ENCODE data around the gene CACNA1I. TPM values are rescaled to one million over a fixed set of nuclear protein-coding genes. Genes with fewer than 3 reads are reported as not detected.

CACNA1I gene
- total RNA-seq, 1 experiment from 2014 or later: 0.02 TPM

- H3K9me3 ChIP-seq (replicated peaks): no peaks in the 10 kb centered on the region
- no peak for DNase-seq
- H3K36me3 ChIP-seq: no peaks in the 10 kb centered on the region
- no peak overlapping the region for H3K4me3 ChIP-seq
- H3K27ac ChIP-seq: no peak overlapping the region
- no peaks in the 10 kb centered on the region for H3K4me1 ChIP-seq
- H3K27me3 ChIP-seq: no peaks in the 10 kb centered on the region
Observed at GRCh38 chr22:39662686-39663052, 92.1 kb downstream of the CACNA1I start.

DNA sequence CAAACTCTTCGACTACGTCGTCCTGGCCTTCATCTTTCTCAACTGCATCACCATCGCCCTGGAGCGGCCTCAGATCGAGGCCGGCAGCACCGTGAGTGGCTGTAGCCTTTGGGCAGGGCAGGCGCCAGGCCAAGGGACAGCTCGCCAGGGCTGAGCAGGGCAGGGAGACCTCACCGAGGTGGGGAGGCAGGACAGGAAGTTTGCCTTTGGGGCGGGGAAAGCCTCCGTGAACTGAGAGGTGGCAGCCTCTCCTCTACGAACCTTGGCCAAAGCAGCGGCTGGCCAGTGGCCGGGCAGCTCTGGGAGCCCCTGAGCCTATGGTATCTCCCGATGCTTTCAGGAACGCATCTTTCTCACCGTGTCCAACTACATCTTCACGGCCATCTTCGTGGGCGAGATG is 93.2 kb downstream of the CACNA1I start:
- H3K4me3 ChIP-seq: no peak overlapping the region
- no peaks in the 10 kb centered on the region for H3K36me3 ChIP-seq
- H3K9me3 ChIP-seq (replicated peaks): no peaks in the 10 kb centered on the region
- H3K27me3 ChIP-seq: no peaks in the 10 kb centered on the region
- no peaks in the 10 kb centered on the region for H3K4me1 ChIP-seq
- no peak overlapping the region for H3K27ac ChIP-seq
- DNase-seq: no peak

- DNase-seq: no peak
- no peaks in the 10 kb centered on the region for H3K4me1 ChIP-seq
- no peak overlapping the region for H3K27ac ChIP-seq
- H3K36me3 ChIP-seq: no peaks in the 10 kb centered on the region
- H3K4me3 ChIP-seq: no peak overlapping the region
- H3K27me3 ChIP-seq: no peaks in the 10 kb centered on the region
- no peaks in the 10 kb centered on the region for H3K9me3 ChIP-seq (replicated peaks)
Observed at GRCh38 chr22:39664485-39665200, 94.1 kb downstream of the CACNA1I start.

DNA sequence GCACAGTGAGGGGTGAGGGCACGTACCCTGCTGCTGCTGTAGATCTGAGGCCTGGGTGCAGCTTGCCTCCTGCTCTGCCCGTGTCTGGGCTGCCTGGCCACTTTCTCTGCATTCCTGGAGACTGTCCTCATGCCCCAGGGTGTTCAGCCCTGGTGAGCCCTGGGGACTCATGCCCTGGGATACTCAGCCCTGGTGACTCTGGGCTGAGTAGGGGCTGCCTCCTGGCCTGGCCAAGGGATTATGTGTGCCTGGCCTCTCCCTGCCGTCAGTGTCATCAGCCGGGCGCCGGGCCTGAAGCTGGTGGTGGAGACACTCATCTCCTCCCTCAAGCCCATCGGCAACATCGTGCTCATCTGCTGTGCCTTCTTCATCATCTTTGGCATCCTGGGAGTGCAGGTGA is 94.7 kb downstream of the CACNA1I start:
- no peaks in the 10 kb centered on the region for H3K27me3 ChIP-seq
- no peak for DNase-seq

GRCh38 chr22:39665661-39666431 is 95.3 kb downstream of the CACNA1I start:
- H3K4me3 ChIP-seq: no peak overlapping the region
- no peaks in the 10 kb centered on the region for H3K36me3 ChIP-seq
- no peak overlapping the region for H3K27ac ChIP-seq
- no peaks in the 10 kb centered on the region for H3K4me1 ChIP-seq
- H3K9me3 ChIP-seq (replicated peaks): no peaks in the 10 kb centered on the region
- DNase-seq: no peak
- H3K27me3 ChIP-seq: no peaks in the 10 kb centered on the region

More for the DNA sequence above, 94.7 kb downstream of the CACNA1I start:
- Histone ChIP-seq H3K27ac (no peak overlapping the region), H3K9me3 (replicated peaks) (no peaks in the 10 kb centered on the region), H3K36me3 (no peaks in the 10 kb centered on the region), H3K4me1 (no peaks in the 10 kb centered on the region), H3K4me3 (no peak overlapping the region)

DNA sequence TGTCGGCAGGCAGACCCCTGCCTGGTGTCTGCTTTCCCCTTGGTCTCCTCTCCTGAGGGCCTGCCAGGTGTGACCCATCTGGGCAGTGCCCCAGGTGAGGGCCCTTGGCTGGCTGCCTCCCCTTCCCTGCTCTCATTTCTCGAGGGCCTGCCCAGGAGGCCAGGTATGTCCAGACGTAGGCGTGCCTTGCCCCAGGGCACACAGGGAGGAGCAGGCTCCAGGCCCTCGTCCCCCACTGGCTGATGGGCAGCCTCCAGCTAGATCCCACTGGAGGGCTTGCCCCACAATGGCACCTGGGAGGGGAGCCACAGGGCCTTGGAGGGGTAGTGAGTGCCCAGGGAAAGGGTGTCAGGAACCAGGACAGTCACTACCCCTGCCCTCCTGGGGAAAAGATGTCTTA is 95.9 kb downstream of the CACNA1I start:
- no peaks in the 10 kb centered on the region for H3K36me3 ChIP-seq
- H3K9me3 ChIP-seq (replicated peaks): no peaks in the 10 kb centered on the region
- no peak for DNase-seq
- H3K27ac ChIP-seq: no peak overlapping the region
- H3K27me3 ChIP-seq: no peaks in the 10 kb centered on the region
- no peaks in the 10 kb centered on the region for H3K4me1 ChIP-seq
- H3K4me3 ChIP-seq: no peak overlapping the region

- Histone ChIP-seq H3K27me3 (no peaks in the 10 kb centered on the region), H3K4me3 (no peak overlapping the region), H3K9me3 (replicated peaks) (peaks cover 3% of the 10 kb centered on the region; the same call in 1 of the 2 replicates), H3K4me1 (no peaks in the 10 kb centered on the region), H3K36me3 (no peaks in the 10 kb centered on the region), H3K27ac (no peak overlapping the region)
- no peak for DNase-seq
Observed at GRCh38 chr22:39666926-39667325, 96.4 kb downstream of the CACNA1I start.

- Histone ChIP-seq H3K27ac (no peak overlapping the region), H3K4me3 (no peak overlapping the region), H3K9me3 (replicated peaks) (peaks cover 4% of the 10 kb centered on the region; the same call in 1 of the 2 replicates), H3K27me3 (no peaks in the 10 kb centered on the region), H3K4me1 (no peaks in the 10 kb centered on the region), H3K36me3 (no peaks in the 10 kb centered on the region)
- no peak for DNase-seq
Observed at GRCh38 chr22:39669432-39669831, 98.9 kb downstream of the CACNA1I start.

DNA sequence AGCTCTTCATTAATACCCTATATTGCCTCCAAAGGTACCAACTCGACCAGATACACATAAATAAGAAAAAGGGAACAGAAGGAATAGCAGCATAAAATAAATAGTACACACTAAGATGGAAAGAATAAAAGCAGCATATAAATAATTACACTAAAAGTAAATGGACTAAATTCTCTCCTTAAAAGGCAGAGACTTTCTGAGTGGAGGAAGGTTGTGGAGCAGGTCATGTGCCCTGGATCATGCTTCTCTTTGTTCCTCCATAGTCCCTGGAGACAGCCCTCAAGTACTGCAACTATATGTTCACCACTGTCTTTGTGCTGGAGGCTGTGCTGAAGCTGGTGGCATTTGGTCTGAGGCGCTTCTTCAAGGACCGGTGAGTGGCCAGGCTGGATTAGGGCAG is 101.4 kb downstream of the CACNA1I start:
- Histone ChIP-seq H3K4me1 (no peaks in the 10 kb centered on the region), H3K4me3 (no peak overlapping the region), H3K9me3 (replicated peaks) (peaks cover 4% of the 10 kb centered on the region; the same call in 1 of the 2 replicates), H3K27ac (no peak overlapping the region), H3K36me3 (no peaks in the 10 kb centered on the region), H3K27me3 (no peaks in the 10 kb centered on the region)
- no peak for DNase-seq

- DNase-seq: no peak
- no peaks in the 10 kb centered on the region for H3K4me1 ChIP-seq
- no peak overlapping the region for H3K4me3 ChIP-seq
- H3K36me3 ChIP-seq: no peaks in the 10 kb centered on the region
- peaks cover 4% of the 10 kb centered on the region; the same call in 1 of the 2 replicates for H3K9me3 ChIP-seq (replicated peaks)
- H3K27me3 ChIP-seq: no peaks in the 10 kb centered on the region
- no peak overlapping the region for H3K27ac ChIP-seq
Observed at GRCh38 chr22:39674536-39674935, 104.0 kb downstream of the CACNA1I start.

- Histone ChIP-seq H3K9me3 (replicated peaks) (peaks cover 4% of the 10 kb centered on the region; the same call in 1 of the 2 replicates), H3K36me3 (no peaks in the 10 kb centered on the region), H3K27ac (no peak overlapping the region), H3K27me3 (no peaks in the 10 kb centered on the region), H3K4me1 (no peaks in the 10 kb centered on the region), H3K4me3 (no peak overlapping the region)
- no peak for DNase-seq
Observed at GRCh38 chr22:39675947-39676346, 105.4 kb downstream of the CACNA1I start.

DNA sequence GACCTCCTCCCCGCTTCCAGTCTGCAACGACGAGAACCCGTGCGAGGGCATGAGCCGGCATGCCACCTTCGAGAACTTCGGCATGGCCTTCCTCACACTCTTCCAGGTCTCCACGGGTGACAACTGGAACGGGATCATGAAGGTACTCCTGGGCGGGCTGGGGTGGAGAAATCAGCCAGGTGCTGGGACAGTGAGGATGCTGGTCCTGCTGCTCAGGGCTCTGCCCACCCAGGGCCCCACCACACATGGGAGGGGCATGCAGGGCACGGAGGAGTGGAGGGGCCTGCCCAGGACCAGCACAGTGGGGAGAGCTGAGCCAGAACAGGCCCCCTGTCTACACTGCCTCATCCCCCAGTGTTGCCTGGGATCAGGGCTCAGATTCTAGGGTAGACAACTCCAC is 107.4 kb downstream of the CACNA1I start:
- H3K4me1 ChIP-seq: no peaks in the 10 kb centered on the region
- H3K4me3 ChIP-seq: no peak overlapping the region
- H3K9me3 ChIP-seq (replicated peaks): no peaks in the 10 kb centered on the region
- no peak for DNase-seq
- H3K27ac ChIP-seq: no peak overlapping the region
- H3K36me3 ChIP-seq: no peaks in the 10 kb centered on the region
- H3K27me3 ChIP-seq: no peaks in the 10 kb centered on the region

- no peaks in the 10 kb centered on the region for H3K27me3 ChIP-seq
- H3K36me3 ChIP-seq: no peaks in the 10 kb centered on the region
- no peaks in the 10 kb centered on the region for H3K9me3 ChIP-seq (replicated peaks)
- no peaks in the 10 kb centered on the region for H3K4me1 ChIP-seq
- no peak for DNase-seq
- no peak overlapping the region for H3K4me3 ChIP-seq
- no peak overlapping the region for H3K27ac ChIP-seq
Observed at GRCh38 chr22:39678862-39679490, 108.4 kb downstream of the CACNA1I start.

DNA sequence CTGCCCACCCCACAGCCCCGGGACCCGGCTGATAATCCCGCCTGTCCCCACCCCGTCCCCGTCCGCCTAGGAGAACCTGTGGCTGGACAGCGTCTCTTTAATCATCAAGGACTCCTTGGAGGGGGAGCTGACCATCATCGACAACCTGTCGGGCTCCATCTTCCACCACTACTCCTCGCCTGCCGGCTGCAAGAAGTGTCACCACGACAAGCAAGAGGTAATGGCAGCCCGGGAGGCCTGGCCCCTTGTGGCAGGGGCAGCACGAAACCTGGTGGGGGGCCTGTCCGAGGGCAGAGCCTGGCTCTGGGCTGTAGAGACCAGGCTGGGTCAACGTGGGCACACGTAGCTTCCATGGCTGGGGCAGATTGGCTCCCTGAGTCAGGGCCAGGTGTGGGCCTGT is 109.1 kb downstream of the CACNA1I start:
- DNase-seq: no peak
- no peaks in the 10 kb centered on the region for H3K4me1 ChIP-seq
- no peaks in the 10 kb centered on the region for H3K36me3 ChIP-seq

GRCh38 chr22:39680486-39680885 is 109.9 kb downstream of the CACNA1I start:
- Histone ChIP-seq H3K36me3 (no peaks in the 10 kb centered on the region), H3K9me3 (replicated peaks) (no peaks in the 10 kb centered on the region), H3K27ac (no peak overlapping the region), H3K4me1 (no peaks in the 10 kb centered on the region), H3K4me3 (no peak overlapping the region), H3K27me3 (no peaks in the 10 kb centered on the region)
- DNase-seq: no peak

More for the DNA sequence above, 109.1 kb downstream of the CACNA1I start:
- Histone ChIP-seq H3K27ac (no peak overlapping the region), H3K9me3 (replicated peaks) (no peaks in the 10 kb centered on the region), H3K4me3 (no peak overlapping the region), H3K27me3 (no peaks in the 10 kb centered on the region)
